ENCODE results near the gene IZUMO1. TPM values are rescaled to one million over a fixed set of nuclear protein-coding genes. Genes with fewer than 3 reads are reported as not detected.

Gene IZUMO1
- total and polyA plus RNA-seq, 2 of the 4 experiments (the other 2 are of a cell fraction) = not detected

DNA sequence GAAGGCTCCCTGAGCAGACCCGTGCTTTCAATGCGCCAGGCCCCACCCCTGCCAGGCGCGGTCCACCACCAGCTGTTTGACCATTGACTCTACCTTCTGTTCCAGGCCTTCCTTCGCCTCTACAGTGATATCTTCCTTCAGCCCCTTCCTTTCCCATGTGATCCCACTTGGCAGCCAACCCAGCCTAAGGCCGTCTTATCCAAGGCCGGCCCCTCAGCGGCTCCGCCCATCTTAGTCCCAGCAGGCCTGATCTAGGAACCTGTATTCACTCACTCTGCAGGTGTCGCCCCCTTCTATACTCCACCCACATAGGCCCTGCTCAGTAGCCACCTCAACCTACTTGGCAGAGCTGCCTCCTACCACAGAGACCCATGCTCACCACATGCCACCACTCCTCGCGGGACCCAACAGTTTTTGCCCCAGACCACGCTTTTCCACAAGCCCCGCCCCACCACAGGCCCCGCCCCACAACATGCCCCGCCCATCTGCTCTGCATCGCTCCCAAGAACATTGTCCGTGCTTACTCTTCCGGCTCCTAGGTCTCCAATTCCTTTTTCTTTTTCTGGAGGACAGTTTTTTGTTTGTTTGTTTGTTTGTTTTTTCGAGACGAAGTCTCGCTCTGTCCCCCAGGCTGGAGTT lies 9.2 kb downstream of the IZUMO1 start:
- Histone ChIP-seq H2BK5ac (ENCODE audit: low read depth, low read length, poor library complexity, severe bottlenecking) (no peak overlapping the region), H4K91ac (ENCODE audit: insufficient read depth, low read depth, low read length) (no peak overlapping the region), H3K27ac (ENCODE audit: insufficient read depth, low read length) (no peak overlapping the region), H3K9me3 (ENCODE audit: control insufficient read depth, insufficient read depth, low read length) (peaks cover 3% of the 10 kb centered on the region), H3K4me1 (ENCODE audit: control insufficient read depth, insufficient read depth, low read length) (peaks cover 5% of the 10 kb centered on the region), H3K27me3 (ENCODE audit: control insufficient read depth, insufficient read depth, low read length) (peaks cover 32% of the 10 kb centered on the region), H3K79me1 (ENCODE audit: low read depth in 1 of 2, low read length in 2 of 2) (no peaks in the 10 kb centered on the region), H3K18ac (ENCODE audit: low read depth, low read length) (no peak overlapping the region), H3K4ac (ENCODE audit: low read depth, low read length) (no peak overlapping the region), H3K14ac (replicated peaks; ENCODE audit: low read depth, low read length) (no peak overlapping the region), H2AK9ac (replicated peaks; ENCODE audit: low read depth, low read length, poor library complexity) (no peak overlapping the region), H4K8ac (ENCODE audit: low read depth in 2 of 2, low read length in 2 of 2) (no peak overlapping the region), H3K23ac (ENCODE audit: low read depth, low read length) (no peak overlapping the region), H4K5ac (ENCODE audit: low read depth, low read length) (no peak overlapping the region), H3K4me3 (ENCODE audit: insufficient read depth, low read depth, low read length) (no peak overlapping the region), H2BK20ac (ENCODE audit: low read depth, low read length) (no peak overlapping the region), H3K9ac (ENCODE audit: low read depth, low read length) (no peak overlapping the region), H2AFZ (replicated peaks; ENCODE audit: low read length, poor library complexity) (peak overlapping the region; percentile 48), H2AK5ac (ENCODE audit: low read depth, low read length) (no peak overlapping the region), H3K36me3 (ENCODE audit: control insufficient read depth, insufficient read depth, low read length) (no peaks in the 10 kb centered on the region), H4K20me1 (ENCODE audit: insufficient read depth, low read length) (no peaks in the 10 kb centered on the region), H3K56ac (ENCODE audit: extremely low read depth, insufficient read depth, low read length) (no peak overlapping the region), H2BK120ac (ENCODE audit: low read depth, low read length) (no peak overlapping the region), H3K4me2 (ENCODE audit: low read depth, low read length) (no peak overlapping the region), H2BK15ac (ENCODE audit: low read depth, low read length) (no peak overlapping the region), H3K9me1 (ENCODE audit: insufficient read depth, low read length) (peaks cover 3% of the 10 kb centered on the region)
- DNase-seq (no peak), ATAC-seq (ENCODE audit: low read depth) (no peak)
- WGBS, 2 experiments (ENCODE audit: extremely low coverage in 2 of 2, insufficient read length in 1 of 2) = 64% methylated on average over 8 of the region's 22 CpGs; no CpG with 5 or more reads in 1 of the 2 experiments
- dilution Hi-C loops (cut with HindIII; ENCODE audit: low sequenced_read_pairs, unreplicated experiment) (no loop called here), intact Hi-C loops (cut with micrococcal nuclease) (no loop called here), in situ Hi-C loops (cut with MboI; ENCODE audit: low sequenced_read_pairs) (no loop called here)
- no TSS peak for BruUV-seq (replicated peaks)
- TF ChIP-seq MAZ (IDR thresholded peaks at IDR 0.05; ENCODE audit: borderline replicate concordance, low read depth, low read length) = no peak
- TF ChIP-seq CEBPB (IDR thresholded peaks at IDR 0.05; ENCODE audit: low read depth, low read length) = no peak
- TF ChIP-seq NFE2L2 (IDR thresholded peaks at IDR 0.05; ENCODE audit: low read depth, low read length) = no peak
- no peak for TF ChIP-seq RCOR1 (IDR thresholded peaks at IDR 0.05; ENCODE audit: insufficient replicate concordance, low read length)
- no peak for TF ChIP-seq FOS (IDR thresholded peaks at IDR 0.05; ENCODE audit: low read depth, low read length)
- TF ChIP-seq, protein P1, sequence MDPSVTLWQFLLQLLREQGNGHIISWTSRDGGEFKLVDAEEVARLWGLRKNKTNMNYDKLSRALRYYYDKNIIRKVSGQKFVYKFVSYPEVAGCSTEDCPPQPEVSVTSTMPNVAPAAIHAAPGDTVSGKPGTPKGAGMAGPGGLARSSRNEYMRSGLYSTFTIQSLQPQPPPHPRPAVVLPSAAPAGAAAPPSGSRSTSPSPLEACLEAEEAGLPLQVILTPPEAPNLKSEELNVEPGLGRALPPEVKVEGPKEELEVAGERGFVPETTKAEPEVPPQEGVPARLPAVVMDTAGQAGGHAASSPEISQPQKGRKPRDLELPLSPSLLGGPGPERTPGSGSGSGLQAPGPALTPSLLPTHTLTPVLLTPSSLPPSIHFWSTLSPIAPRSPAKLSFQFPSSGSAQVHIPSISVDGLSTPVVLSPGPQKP (IDR thresholded peaks at IDR 0.05; ENCODE audit: borderline replicate concordance, low read depth, low read length) = no peak
- TF ChIP-seq, protein P2, sequence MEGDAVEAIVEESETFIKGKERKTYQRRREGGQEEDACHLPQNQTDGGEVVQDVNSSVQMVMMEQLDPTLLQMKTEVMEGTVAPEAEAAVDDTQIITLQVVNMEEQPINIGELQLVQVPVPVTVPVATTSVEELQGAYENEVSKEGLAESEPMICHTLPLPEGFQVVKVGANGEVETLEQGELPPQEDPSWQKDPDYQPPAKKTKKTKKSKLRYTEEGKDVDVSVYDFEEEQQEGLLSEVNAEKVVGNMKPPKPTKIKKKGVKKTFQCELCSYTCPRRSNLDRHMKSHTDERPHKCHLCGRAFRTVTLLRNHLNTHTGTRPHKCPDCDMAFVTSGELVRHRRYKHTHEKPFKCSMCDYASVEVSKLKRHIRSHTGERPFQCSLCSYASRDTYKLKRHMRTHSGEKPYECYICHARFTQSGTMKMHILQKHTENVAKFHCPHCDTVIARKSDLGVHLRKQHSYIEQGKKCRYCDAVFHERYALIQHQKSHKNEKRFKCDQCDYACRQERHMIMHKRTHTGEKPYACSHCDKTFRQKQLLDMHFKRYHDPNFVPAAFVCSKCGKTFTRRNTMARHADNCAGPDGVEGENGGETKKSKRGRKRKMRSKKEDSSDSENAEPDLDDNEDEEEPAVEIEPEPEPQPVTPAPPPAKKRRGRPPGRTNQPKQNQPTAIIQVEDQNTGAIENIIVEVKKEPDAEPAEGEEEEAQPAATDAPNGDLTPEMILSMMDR (conservative IDR thresholded peaks at IDR 0.05; ENCODE audit: low read depth, low read length) = no peak
- ChIA-PET CTCF (no interaction called here), POLR2A (ENCODE audit: unreplicated experiment) (no interaction called here)
